NCI-H460 (cell line): ENCODE results near the gene RASGRF2. TPM values are rescaled to one million over a fixed set of nuclear protein-coding genes. Genes with fewer than 3 reads are reported as not detected.
"Not testable (repeated sequence)": the region's sequence is repeated elsewhere in the genome, so short reads cannot be mapped to it uniquely, and the experiment has no call there.

Source experiments
- DNase-seq: peaks from one replicate; pipeline ENCODE4 v3.0.0-alpha.2; 2016; ENCODE audit warnings: low read depth; ENCODE audit errors: extremely low read depth
- small RNA-seq, 2 experiments: library from RNA; depleted of rRNA; stranded (forward); fragments of <200 nt; gene quantifications; one replicate each; pipeline ENCODE3, GENCODE V24; 2014
- total RNA-seq: library from RNA; depleted of rRNA; stranded (reverse); fragments of >200 nt; shearing (Covaris generic); gene quantifications from 2 replicates; pipeline ENCODE4 v1.2.3, GENCODE V29; 2014

RASGRF2 gene
- total RNA-seq, 1 experiment from 2014 or later = 0.37 TPM

DNA sequence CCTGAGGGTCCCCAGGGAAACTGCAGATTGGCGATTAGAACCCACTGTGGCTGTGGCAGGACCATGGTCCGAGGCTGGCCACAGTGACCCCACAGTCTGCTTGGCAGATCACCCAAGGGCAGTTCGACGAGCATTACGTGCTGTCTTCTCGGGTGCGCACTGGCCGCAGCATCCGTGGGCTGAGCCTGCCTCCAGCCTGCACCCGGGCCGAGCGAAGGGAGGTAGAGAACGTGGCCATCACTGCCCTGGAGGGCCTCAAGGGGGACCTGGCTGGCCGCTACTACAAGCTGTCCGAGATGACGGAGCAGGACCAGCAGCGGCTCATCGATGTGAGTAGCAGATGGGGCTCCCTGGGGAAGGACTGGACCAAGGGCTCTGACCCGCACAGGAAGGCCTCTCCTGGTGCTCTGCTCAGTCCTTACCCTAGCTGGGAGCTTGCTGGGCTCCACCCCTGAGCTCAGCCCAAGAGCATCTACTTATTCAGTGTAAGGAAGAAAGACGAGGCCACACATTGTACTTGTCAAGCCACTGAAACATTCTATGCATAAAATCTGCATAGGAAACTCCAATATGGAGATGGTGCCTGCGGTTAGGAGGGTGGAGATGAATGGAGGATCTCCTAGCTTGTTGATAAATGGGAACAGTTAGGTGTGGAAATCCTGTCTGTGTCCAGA is 294.9 kb downstream of the RASGRF2 start:
- DNase-seq = no peak

DNA sequence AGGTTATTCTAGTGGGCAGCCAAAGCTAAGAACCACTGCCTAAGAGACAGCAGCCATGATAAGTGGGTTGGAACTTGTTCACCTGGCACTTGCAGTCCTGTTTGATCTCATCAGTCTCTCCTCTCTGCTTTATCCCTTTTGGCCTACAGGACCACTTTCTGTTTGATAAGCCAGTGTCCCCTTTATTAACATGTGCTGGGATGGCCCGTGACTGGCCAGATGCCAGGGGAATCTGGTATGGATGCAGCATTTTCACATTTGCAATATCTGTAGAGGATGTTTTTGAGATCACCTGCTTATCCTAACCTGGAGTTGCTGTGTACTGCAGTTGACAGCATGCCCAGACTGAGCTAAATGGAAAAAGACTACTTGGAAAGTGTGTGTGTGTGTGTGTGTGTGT is 296.6 kb downstream of the RASGRF2 start:
- DNase-seq = no peak

DNA sequence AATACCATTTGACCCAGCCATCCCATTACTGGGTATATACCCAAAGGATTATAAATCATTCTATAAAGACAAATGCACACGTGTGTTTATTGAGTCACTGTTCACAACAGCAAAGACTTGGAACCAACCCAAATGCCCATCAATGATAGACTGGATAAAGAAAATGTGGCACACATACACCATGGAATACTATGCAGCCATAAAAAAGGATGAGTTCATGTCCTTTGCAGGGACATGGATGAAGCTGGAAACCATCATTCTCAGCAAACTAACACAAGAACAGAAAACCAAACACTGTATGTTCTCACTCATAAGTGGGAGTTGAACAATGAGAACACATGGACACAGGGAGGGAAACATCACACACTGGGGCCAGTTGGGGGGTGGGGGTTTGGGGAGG is 302.6 kb downstream of the RASGRF2 start:
- DNase-seq = not testable (repeated sequence)

DNA sequence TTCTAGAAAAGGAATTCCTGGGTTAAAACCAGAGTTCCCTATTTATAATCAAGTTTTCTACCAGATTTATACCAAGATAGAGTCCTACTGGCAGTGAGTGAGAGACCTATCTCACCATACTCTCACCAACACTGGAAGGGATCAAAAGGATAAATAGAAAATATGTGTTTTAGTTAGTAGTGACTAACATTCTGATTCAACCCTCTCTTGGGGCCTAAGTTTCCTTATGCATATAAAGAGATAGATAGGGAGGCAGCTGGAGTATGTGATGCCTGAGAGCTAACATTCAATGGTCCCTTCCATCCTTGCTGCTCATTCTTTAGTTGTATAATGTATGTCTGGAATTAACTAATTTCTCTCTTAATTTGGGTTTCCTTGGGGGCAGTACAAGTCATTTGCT is 304.9 kb downstream of the RASGRF2 start:
- DNase-seq = no peak

DNA sequence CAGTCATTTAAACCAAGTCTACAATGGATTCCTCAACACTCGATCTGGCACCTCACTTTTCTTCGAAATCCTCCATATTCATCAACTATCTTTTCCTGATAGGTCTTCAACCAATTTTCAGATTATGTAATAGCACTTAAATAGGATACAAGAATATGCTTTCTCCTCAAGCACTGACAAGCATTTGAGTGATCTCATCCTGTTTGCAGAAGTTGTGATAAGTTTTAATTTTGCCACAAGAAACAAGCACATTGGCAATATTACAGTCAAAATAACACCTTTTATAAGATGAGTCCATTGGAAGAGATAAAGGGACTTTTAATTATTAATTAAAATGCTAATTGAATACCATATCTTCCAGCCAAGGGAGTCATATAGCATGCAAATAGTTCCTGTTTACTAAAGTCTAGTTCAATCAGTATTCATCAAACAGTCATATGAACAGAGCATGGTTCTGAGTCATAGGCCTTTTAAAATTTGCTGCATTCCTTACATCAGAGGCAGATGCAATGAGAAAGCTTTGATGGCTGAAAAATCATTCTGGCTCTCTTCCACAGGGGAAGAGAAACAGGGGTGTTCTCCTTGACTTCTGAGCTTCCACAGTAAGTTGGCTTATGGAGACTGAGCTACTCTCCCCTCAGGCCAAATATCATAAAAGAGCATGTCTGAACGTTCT is 308.5 kb downstream of the RASGRF2 start:
- peak; percentile 6 for DNase-seq

DNA sequence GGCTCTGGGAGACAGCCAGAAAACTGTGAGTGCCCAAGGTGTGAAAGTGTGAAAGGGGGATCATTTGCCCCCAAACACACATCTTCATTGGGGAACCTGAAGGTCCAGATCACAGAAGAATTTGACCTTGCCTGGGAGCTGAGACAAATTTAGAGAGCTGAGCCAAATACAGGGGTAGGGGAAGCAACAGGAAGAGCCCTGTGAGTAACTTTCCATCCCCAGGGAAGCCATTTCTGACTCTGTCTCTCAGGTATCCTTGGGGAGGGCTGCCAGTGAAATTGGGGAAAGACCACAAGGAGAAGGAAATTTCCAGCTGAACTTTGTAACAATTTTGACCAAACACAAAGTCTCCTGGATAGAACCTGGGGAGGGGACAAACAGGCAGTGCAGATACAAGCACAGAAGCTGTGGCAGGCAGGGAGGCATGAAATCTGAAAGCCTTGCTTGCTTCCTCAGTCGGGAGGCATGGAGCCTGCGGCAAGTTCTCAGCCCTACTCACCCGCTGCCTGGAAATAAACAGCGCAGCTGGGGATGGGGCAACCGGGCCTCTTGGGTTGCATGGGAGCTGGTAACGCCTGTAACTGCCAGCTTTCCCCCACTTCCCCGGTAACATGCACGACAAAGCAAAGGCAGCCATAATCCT is 309.7 kb downstream of the RASGRF2 start:
- DNase-seq = no peak

DNA sequence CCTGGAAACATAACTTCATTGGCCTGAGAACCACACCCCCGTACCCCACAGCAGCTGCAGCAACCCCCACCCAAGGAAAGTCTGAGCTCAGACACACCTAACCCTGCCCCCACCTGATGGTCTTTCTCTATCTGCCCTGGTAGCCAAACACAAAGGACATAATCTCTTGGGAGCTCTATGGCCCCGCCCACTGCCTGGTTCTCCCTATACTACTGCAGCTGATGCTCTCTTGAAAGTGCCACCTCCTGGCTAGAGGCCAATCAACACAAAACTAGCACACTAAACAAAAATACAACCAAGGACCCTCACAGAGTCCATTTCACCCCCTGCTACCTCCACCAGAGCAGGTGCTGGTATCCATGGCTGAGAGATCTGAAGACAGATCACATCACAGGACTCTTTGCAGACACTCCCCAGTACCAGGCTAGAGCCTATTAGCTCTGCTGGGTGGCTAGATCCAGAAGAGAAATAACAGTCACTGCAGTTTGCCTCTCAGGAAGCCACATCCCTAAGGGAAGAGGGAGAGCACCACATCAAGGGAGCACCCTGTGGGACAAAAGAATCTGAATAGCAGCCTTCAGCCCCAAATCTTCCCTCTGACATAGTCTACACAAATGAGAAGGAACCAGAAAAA is 310.3 kb downstream of the RASGRF2 start:
- DNase-seq = not testable (repeated sequence)

Small RNA genes within 50 kb of the gene (small RNA-seq; reads per million reads assigned to genes)
- gene AC026436.1 = 0 reads per million in 2 experiments
